22Rv1 (cell line): ENCODE measurements around the gene TCF7L2.
A peak's percentile ranks its signal among the peaks of the same experiment; 100 is the strongest.

Experiments
- CTCF ChIP-seq: fragments of 450-650 bp; IDR thresholded peaks from 2 replicates; pipeline ENCODE4 v1.5.1; 2017; ENCODE audit warnings: mild to moderate bottlenecking
- ZFX ChIP-seq: fragments of 450-650 bp; IDR thresholded peaks from 2 replicates; pipeline ENCODE4 v1.6.1; 2017; ENCODE audit warnings: antibody characterized with exemption, borderline replicate concordance

GRCh38 chr10:113108194-113108835, 158.3 kb downstream of the TCF7L2 start:
- peak; percentile 79 for TF ChIP-seq CTCF
- no peak for TF ChIP-seq ZFX
